Ovary (tissue), 3 donors: Measurements from ENCODE around the gene PGBD5.

ENCODE experiments used
- EP300 ChIP-seq: sonication (generic); formaldehyde crosslinking; IDR thresholded peaks from one replicate; pipeline ENCODE4 v1.6.1; 2017; ENCODE audit warnings: antibody characterized with exemption
- POLR2A ChIP-seq: fragments of 450-650 bp; IDR thresholded peaks from one replicate; pipeline ENCODE4 v1.6.1; 2017; ENCODE audit warnings: antibody characterized with exemption, mild to moderate bottlenecking, moderate library complexity
- TF ChIP-seq, protein P1 (sequence below), 3 donors: fragments of 450-650 bp in 2 of 3; fragments of 200-600 bp in 1 of 3; IDR thresholded peaks; one replicate each; pipeline versions ENCODE4 v1.5.1 to v1.8.0; 2016 to 2022; ENCODE audit warnings: antibody characterized with exemption in 3 of 3, mild to moderate bottlenecking in 1 of 3
- donor health status: DM: no; HTN: no; CAD: no.

GRCh38 chr1:230441183-230442029, 15.3 kb upstream of the PGBD5 start:
- TF ChIP-seq, protein P1, sequence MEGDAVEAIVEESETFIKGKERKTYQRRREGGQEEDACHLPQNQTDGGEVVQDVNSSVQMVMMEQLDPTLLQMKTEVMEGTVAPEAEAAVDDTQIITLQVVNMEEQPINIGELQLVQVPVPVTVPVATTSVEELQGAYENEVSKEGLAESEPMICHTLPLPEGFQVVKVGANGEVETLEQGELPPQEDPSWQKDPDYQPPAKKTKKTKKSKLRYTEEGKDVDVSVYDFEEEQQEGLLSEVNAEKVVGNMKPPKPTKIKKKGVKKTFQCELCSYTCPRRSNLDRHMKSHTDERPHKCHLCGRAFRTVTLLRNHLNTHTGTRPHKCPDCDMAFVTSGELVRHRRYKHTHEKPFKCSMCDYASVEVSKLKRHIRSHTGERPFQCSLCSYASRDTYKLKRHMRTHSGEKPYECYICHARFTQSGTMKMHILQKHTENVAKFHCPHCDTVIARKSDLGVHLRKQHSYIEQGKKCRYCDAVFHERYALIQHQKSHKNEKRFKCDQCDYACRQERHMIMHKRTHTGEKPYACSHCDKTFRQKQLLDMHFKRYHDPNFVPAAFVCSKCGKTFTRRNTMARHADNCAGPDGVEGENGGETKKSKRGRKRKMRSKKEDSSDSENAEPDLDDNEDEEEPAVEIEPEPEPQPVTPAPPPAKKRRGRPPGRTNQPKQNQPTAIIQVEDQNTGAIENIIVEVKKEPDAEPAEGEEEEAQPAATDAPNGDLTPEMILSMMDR (IDR thresholded peaks at IDR 0.05) = no peak
- no peak for TF ChIP-seq EP300
- TF ChIP-seq POLR2A = no peak
